ENCODE results near the gene NPHP4. TPM values are rescaled to one million over a fixed set of nuclear protein-coding genes. Genes with fewer than 3 reads are reported as not detected.

NPHP4 gene
- total and polyA plus RNA-seq, 9 of the 15 experiments (the other 6 are each of a cell fraction or from before 2014, with no cell fraction given) = 0.52 to 26.2 (median 6.7) TPM

- no peaks in the 10 kb centered on the region for H3K36me3 ChIP-seq (ENCODE audit: control insufficient read depth, insufficient read depth, low read length)
- DNase-seq (ENCODE audit: extremely low read depth in 1 of 4, low spot score in 3 of 4) = peak in 3 of 4 experiments; percentile 24 to 39 (median 34)
- H3K79me2 ChIP-seq (ENCODE audit: control insufficient read depth, insufficient read depth, low read length) = no peaks in the 10 kb centered on the region
- H3K4me3 ChIP-seq = no peak overlapping the region
- H4K20me1 ChIP-seq (replicated peaks; ENCODE audit: control insufficient read depth, insufficient read depth, low read length) = no peaks in the 10 kb centered on the region; the same call in 1 of the 2 replicates
- TF ChIP-seq E4F1 (CRISPR knock-in tag; IDR thresholded peaks at IDR 0.05; ENCODE audit: borderline replicate concordance) (0 out of 2 replicates have a peak, but pooled peaks have one; percentile 16), KDM1A (IDR thresholded peaks at IDR 0.05) (no peak), USF2 (CRISPR knock-in tag; IDR thresholded peaks at IDR 0.05) (no peak), ZNF830 (CRISPR knock-in tag; IDR thresholded peaks at IDR 0.05) (no peak), JUND (IDR thresholded peaks at IDR 0.05; ENCODE audit: borderline replicate concordance, low read depth, low read length) (0 out of 2 replicates have a peak, but pooled peaks have one; percentile 33), JUND (tag; IDR thresholded peaks at IDR 0.05; ENCODE audit: borderline replicate concordance, low read depth, low read length) (no peak), ZNF165 (CRISPR knock-in tag; IDR thresholded peaks at IDR 0.05; ENCODE audit: borderline replicate concordance) (no peak)
- TF ChIP-seq, protein P1, sequence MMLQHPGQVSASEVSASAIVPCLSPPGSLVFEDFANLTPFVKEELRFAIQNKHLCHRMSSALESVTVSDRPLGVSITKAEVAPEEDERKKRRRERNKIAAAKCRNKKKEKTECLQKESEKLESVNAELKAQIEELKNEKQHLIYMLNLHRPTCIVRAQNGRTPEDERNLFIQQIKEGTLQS (IDR thresholded peaks at IDR 0.05) = peak; percentile 13; the same call in 1 of the 2 replicates
- TF ChIP-seq, protein P1 (CRISPR knock-in tag; conservative IDR thresholded peaks at IDR 0.05) = no peak
- H3K4me2 ChIP-seq (ENCODE audit: insufficient read depth, low read length) = peak overlapping the region; percentile 35
- peak overlapping the region; percentile 47; the same call in 1 of the 2 replicates for H2AFZ ChIP-seq (ENCODE audit: low read depth, low read length)
- intact Hi-C loops (cut with micrococcal nuclease) (no loop called here), in situ Hi-C loops (cut with MboI) (no loop called here)
- WGBS (ENCODE audit: insufficient coverage, low coverage, missing lambda C conversion rate) = 44% methylated on average over 16 of the region's 16 CpGs
- no TSS peak for BruUV-seq (replicated peaks)
- peaks cover 3% of the 10 kb centered on the region; the same call in 1 of the 2 replicates for H3K9me3 ChIP-seq (replicated peaks; ENCODE audit: control insufficient read depth, insufficient read depth, low read depth, low read length)
- no peak overlapping the region for H3K27ac ChIP-seq (ENCODE audit: extremely low read depth, low read depth, low read length)
- no peak for FAIRE-seq
- ChIA-PET POLR2A (interaction anchor here (0.5 kb wide), 1 partner anchor 103 kb away, joined by 3 read pairs; no protein-coding TSS in a partner anchor), CTCF (ENCODE audit: low intra/inter-chr PET ratio) (interaction anchor here (0.6 kb wide), 1 partner anchor 216 kb away, joined by 3 read pairs; no protein-coding TSS in a partner anchor)
- H3K27me3 ChIP-seq (ENCODE audit: control insufficient read depth in 2 of 2, insufficient read depth in 2 of 2, low read length in 2 of 2) = peaks cover 3 to 15% of the 10 kb centered on the region in 2 experiments; a peak in 2 of 5 replicates
- H3K4me1 ChIP-seq (replicated peaks in 1 of 2; ENCODE audit: control insufficient read depth in 2 of 2, insufficient read depth in 2 of 2, low read length in 2 of 2) = peaks cover 0 to 20% of the 10 kb centered on the region in 2 experiments; a peak in 1 of 5 replicates
- H3K9ac ChIP-seq (ENCODE audit: insufficient read depth in 1 of 2, low read depth in 2 of 2, low read length in 2 of 2) = no peak overlapping the region
- H3K9me1 ChIP-seq (ENCODE audit: control insufficient read depth, insufficient read depth, low read length) = no peaks in the 10 kb centered on the region
- peak; percentile 58 for ATAC-seq
Measured at GRCh38 chr1:5856246-5856815, 135.9 kb downstream of the NPHP4 start.
